Cardiac muscle cell (in vitro differentiated cells and primary cell): Measurements from ENCODE around the gene DBP. TPM values are rescaled to one million over a fixed set of nuclear protein-coding genes. Genes with fewer than 3 reads are reported as not detected.
A peak's percentile ranks its signal among the peaks of the same experiment; 100 is the strongest.
"Not testable (repeated sequence)": the region's sequence is repeated elsewhere in the genome, so short reads cannot be mapped to it uniquely, and the experiment has no call there.

Experiments used
- DNase-seq, 2 donors: peaks; one replicate each; pipeline versions ENCODE4 v3.0.0 to v3.0.0-alpha.2; 2010 to 2017; ENCODE audit warnings: low read depth in 1 of 2, low spot score in 1 of 2
- H3K27ac ChIP-seq: fragments of 200-600 bp; sonication (generic); 2 replicates; pipeline ENCODE4 v1.5.1; 2016
- H3K27me3 ChIP-seq: fragments of 200-600 bp; sonication (generic); 2 replicates; pipeline ENCODE4 v1.6.0; 2016; ENCODE audit warnings: control low read depth
- H3K36me3 ChIP-seq: fragments of 200-600 bp; sonication (generic); 2 replicates; pipeline ENCODE4 v1.5.1; 2016; ENCODE audit warnings: control low read depth
- H3K4me1 ChIP-seq: fragments of 200-600 bp; sonication (generic); 2 replicates; pipeline ENCODE4 v1.8.1; 2017; ENCODE audit warnings: low read depth, mild to moderate bottlenecking, mixed run types
- H3K4me3 ChIP-seq: fragments of 200-600 bp; sonication (generic); 2 replicates; pipeline ENCODE4 v1.5.1; 2016; ENCODE audit warnings: mild to moderate bottlenecking
- H3K9me3 ChIP-seq: fragments of 200-600 bp; sonication (generic); 2 replicates; pipeline ENCODE4 v1.5.1; 2017; ENCODE audit warnings: low read depth, mild to moderate bottlenecking, control low read depth
- polyA plus RNA-seq: library from polyadenylated mRNA; unstranded; fragments of >200 nt; fragmentation: Nextera tagmentation; extraction: Ambion mirVana; gene quantifications from 2 replicates; pipeline ENCODE4 v1.2.1, GENCODE V29; 2016
- total RNA-seq: library from RNA; depleted of rRNA; stranded (reverse); fragments of >200 nt; gene quantifications from 2 replicates; pipeline ENCODE4 v1.2.3, GENCODE V29; 2016
- TF ChIP-seq, protein P1 (sequence below): IDR thresholded peaks from 2 replicates; pipeline ENCODE4 v1.5.1; 2012; ENCODE audit warnings: low read depth, mild to moderate bottlenecking, low read length

Gene DBP, protein sequence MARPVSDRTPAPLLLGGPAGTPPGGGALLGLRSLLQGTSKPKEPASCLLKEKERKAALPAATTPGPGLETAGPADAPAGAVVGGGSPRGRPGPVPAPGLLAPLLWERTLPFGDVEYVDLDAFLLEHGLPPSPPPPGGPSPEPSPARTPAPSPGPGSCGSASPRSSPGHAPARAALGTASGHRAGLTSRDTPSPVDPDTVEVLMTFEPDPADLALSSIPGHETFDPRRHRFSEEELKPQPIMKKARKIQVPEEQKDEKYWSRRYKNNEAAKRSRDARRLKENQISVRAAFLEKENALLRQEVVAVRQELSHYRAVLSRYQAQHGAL
- total RNA-seq (16.0 and 30.0 TPM in 2 replicates), polyA plus RNA-seq (23.3 and 41.6 TPM in 2 replicates)

DNA sequence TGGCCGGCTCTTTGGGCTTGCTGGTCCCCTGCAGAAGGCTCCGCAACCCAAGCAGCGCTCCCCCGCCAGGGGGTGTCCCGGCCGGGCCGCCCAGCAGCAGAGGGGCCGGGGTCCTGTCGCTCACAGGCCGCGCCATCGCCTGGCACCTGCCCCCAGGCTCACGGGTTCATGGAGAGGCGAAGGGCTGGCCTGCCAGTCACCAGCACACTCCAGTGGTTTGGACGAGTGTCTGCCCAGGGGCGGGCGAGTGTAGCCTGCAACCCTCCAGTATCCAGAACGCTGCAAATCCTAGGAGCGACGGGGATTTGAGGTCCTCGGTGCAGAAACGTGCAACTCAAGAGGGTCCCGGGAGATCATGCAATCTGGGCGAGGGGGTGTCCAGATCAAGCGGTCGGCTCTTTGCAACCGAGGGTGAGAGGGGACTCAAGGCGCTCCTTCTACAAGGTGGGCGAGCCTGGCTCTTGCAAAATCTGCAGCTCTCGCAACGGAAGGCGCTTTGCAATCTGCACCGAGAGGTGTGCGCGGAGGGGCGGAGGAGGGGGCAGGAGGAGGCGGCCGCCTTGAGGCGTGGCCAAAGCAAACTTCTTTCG lies at the start of gene DBP:
DBP (minus strand) TSS at position 521 of the 590 bp plus-strand sequence; CDS start at position 136, 385 bp downstream.
- Histone ChIP-seq H3K4me1 (peaks cover 16% of the 10 kb centered on the region), H3K36me3 (no peaks in the 10 kb centered on the region)
- DNase-seq = peak in 1 of 2 donors; percentile 69

DNA sequence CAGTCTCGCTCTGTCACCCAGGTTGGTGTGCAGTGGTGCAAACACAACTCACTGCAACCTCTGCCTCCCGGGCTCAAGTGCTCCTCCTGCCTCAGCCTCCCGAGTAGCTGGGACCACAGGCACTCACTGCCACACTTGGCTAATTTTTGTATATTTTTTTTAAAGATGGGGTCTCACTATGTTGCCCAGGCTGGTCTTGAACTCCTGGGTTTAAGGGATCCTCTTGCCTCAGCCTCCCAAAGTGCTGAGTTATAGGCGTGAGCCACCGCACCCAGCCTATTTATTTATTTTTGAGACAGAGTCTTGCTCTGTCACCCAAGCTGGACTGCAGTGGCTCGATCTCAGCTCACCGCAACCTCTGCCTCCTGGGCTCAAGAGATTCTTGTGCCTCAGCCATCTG lies 49.5 kb upstream of the DBP start:
- H3K27ac ChIP-seq, H3K36me3 ChIP-seq: not testable (repeated sequence)

More for the DNA sequence above, at the start of gene DBP:
- Histone ChIP-seq H3K9me3 (no peaks in the 10 kb centered on the region), H3K27me3 (no peaks in the 10 kb centered on the region), H3K27ac (peak within 1 kb of the TSS; percentile 88), H3K4me3 (peak within 1 kb of the TSS; percentile 88)
- TF ChIP-seq, protein P1, sequence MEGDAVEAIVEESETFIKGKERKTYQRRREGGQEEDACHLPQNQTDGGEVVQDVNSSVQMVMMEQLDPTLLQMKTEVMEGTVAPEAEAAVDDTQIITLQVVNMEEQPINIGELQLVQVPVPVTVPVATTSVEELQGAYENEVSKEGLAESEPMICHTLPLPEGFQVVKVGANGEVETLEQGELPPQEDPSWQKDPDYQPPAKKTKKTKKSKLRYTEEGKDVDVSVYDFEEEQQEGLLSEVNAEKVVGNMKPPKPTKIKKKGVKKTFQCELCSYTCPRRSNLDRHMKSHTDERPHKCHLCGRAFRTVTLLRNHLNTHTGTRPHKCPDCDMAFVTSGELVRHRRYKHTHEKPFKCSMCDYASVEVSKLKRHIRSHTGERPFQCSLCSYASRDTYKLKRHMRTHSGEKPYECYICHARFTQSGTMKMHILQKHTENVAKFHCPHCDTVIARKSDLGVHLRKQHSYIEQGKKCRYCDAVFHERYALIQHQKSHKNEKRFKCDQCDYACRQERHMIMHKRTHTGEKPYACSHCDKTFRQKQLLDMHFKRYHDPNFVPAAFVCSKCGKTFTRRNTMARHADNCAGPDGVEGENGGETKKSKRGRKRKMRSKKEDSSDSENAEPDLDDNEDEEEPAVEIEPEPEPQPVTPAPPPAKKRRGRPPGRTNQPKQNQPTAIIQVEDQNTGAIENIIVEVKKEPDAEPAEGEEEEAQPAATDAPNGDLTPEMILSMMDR = peak; percentile 10

DNA sequence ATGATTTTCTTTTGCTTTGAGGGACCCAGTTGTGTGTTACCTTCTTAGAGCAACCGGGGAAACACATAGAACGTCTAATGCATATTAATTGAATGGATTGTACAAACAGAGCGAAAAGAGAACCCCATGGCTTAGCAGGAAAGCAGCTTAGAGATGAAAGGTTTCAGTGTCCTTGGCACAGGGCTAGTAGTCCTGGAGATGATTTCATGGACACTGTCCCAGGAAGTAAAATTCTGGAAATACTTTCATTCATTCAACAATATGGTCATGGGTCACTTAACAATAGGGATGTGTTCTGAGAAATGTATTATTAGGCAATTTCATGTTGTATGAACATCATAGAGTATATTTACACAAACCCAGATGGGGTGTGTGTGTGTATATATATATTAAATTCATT lies 48.9 kb upstream of the DBP start:
- TF ChIP-seq, protein P1 = no peak
- no peak overlapping the region for H3K4me3 ChIP-seq
- no peaks in the 10 kb centered on the region for H3K27me3 ChIP-seq
- no peaks in the 10 kb centered on the region for H3K36me3 ChIP-seq
- H3K4me1 ChIP-seq = no peaks in the 10 kb centered on the region
- H3K9me3 ChIP-seq = no peaks in the 10 kb centered on the region
- no peak for DNase-seq
- no peak overlapping the region for H3K27ac ChIP-seq

More for the DNA sequence above, 49.5 kb upstream of the DBP start:
- not testable (repeated sequence) for H3K4me3 ChIP-seq, DNase-seq, H3K27me3 ChIP-seq, H3K9me3 ChIP-seq, H3K4me1 ChIP-seq

DNA sequence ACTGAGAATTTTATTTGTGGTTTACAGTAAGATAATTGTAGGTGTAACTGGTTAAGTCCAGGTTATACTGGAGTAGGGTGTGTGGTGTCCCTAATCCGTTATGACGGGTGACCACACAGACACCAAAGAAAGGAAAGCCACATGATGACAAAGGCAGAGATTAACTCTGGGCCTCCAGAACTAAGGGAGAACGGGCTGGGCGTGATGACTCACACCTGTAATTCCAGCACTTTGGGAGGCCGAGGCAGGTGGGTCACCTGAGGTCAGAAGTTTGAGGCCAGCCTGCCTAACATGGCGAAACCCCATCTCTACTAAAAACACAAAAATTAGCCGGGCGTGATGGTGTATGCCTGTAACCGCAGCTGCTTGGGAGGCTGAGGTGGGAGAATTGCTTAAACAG lies 48.4 kb upstream of the DBP start:
- TF ChIP-seq, protein P1 = no peak
- Histone ChIP-seq H3K4me3 (no peak overlapping the region), H3K4me1 (no peaks in the 10 kb centered on the region), H3K27ac (no peak overlapping the region), H3K36me3 (no peaks in the 10 kb centered on the region), H3K9me3 (no peaks in the 10 kb centered on the region), H3K27me3 (no peaks in the 10 kb centered on the region)
- no peak for DNase-seq

DNA sequence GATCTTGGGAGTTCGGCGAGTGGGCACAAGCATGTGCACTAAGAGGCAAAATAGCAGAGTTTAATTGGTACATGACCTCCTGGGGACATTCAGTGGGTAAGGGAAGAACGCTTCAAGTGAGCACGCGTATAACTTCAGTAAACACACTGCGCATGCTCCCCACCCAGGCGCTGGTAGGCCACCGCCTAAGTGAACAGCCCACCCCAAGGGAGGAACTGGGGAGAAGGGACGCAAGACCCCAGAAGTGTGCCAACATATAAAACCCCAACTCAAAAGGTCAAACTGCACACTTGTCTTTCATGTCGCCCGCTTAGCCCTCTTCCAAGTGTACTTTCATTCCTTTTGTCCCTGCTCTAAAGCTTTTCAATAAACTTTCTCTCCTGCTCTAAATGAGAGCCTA lies 46.2 kb upstream of the DBP start:
- TF ChIP-seq, protein P1 = no peak
- peak in 1 of 2 donors; percentile 65 for DNase-seq
- Histone ChIP-seq H3K4me3 (no peak overlapping the region), H3K36me3 (no peaks in the 10 kb centered on the region), H3K27me3 (no peaks in the 10 kb centered on the region), H3K4me1 (no peaks in the 10 kb centered on the region), H3K9me3 (no peaks in the 10 kb centered on the region), H3K27ac (no peak overlapping the region)

DNA sequence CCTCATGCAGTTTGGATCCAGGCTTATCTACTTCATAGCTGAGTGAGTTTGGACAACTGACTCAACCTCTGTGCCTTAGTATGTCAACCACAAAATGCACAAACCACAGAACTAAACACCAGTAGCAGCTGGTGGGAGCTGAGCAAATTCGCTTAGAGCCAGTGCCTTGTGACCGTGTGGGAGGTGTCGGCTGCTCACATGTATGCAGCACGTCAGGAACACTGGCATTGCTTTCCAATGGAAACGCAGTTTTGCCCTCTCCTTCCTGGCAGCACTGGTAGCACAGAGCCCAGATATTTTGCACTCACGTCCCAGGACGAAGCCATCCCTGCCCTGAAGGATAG lies 43.9 kb upstream of the DBP start:
- no peaks in the 10 kb centered on the region for H3K9me3 ChIP-seq
- no peak overlapping the region for H3K4me3 ChIP-seq
- peak in 1 of 2 donors; percentile 93 for DNase-seq
- no peak overlapping the region for H3K27ac ChIP-seq
- H3K36me3 ChIP-seq = no peaks in the 10 kb centered on the region
- H3K4me1 ChIP-seq = no peaks in the 10 kb centered on the region
- no peaks in the 10 kb centered on the region for H3K27me3 ChIP-seq
- TF ChIP-seq, protein P1 = no peak
